ENCODE data around the gene CREB3L2. TPM values are rescaled to one million over a fixed set of nuclear protein-coding genes. Genes with fewer than 3 reads are reported as not detected.
"Not testable (repeated sequence)": the region's sequence is repeated elsewhere in the genome, so short reads cannot be mapped to it uniquely, and the experiment has no call there.

CREB3L2 gene
- total RNA-seq, 1 donor, result 28.6 TPM

DNA sequence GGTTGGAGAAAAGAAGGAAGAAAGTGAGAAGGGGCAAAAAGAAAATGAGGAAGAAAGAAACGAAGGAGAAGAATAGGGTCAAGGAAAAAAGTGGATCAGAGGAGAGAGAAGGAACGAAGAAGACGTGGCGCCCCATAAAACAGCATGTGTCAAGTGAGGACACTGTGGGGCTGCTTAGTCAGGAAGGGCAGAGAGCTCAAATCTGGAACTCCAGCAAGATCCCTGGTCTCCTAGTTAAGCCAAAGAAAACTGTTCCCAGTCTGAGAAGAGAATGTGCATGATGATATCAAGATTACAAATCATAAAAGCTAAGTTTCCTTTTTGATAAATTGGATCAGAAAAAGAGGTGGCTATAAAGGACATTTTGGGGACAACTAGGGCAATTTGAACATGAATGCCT, 33.0 kb downstream of the CREB3L2 start:
- H3K4me2 ChIP-seq (ENCODE audit: insufficient read depth, low read length), result no peak overlapping the region
- H2AFZ ChIP-seq (ENCODE audit: low read length), result no peak overlapping the region
- no peak overlapping the region for H3K4me3 ChIP-seq (ENCODE audit: insufficient read depth, low read length)
- H3K36me3 ChIP-seq (ENCODE audit: insufficient read depth, low read length), result peaks cover 2% of the 10 kb centered on the region
- H3K4me1 ChIP-seq (ENCODE audit: insufficient read depth, low read length), result peaks cover 51% of the 10 kb centered on the region
- H3K27me3 ChIP-seq (ENCODE audit: insufficient read depth, low read length), result no peaks in the 10 kb centered on the region
- no peaks in the 10 kb centered on the region for H4K20me1 ChIP-seq (ENCODE audit: insufficient read depth, low read length)
- no peaks in the 10 kb centered on the region for H3K9me3 ChIP-seq (ENCODE audit: low read depth, low read length)
- H3K27ac ChIP-seq (ENCODE audit: low read depth, low read length), result peak overlapping the region; percentile 90
- H3K79me2 ChIP-seq (ENCODE audit: insufficient read depth, low read length), result peaks cover 89% of the 10 kb centered on the region
- TF ChIP-seq, protein P1, sequence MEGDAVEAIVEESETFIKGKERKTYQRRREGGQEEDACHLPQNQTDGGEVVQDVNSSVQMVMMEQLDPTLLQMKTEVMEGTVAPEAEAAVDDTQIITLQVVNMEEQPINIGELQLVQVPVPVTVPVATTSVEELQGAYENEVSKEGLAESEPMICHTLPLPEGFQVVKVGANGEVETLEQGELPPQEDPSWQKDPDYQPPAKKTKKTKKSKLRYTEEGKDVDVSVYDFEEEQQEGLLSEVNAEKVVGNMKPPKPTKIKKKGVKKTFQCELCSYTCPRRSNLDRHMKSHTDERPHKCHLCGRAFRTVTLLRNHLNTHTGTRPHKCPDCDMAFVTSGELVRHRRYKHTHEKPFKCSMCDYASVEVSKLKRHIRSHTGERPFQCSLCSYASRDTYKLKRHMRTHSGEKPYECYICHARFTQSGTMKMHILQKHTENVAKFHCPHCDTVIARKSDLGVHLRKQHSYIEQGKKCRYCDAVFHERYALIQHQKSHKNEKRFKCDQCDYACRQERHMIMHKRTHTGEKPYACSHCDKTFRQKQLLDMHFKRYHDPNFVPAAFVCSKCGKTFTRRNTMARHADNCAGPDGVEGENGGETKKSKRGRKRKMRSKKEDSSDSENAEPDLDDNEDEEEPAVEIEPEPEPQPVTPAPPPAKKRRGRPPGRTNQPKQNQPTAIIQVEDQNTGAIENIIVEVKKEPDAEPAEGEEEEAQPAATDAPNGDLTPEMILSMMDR (IDR thresholded peaks at IDR 0.05; ENCODE audit: extremely low read depth, low read depth, low read length), result no peak
- DNase-seq (ENCODE audit: insufficient read length, low spot score, missing footprints), result no peak

DNA sequence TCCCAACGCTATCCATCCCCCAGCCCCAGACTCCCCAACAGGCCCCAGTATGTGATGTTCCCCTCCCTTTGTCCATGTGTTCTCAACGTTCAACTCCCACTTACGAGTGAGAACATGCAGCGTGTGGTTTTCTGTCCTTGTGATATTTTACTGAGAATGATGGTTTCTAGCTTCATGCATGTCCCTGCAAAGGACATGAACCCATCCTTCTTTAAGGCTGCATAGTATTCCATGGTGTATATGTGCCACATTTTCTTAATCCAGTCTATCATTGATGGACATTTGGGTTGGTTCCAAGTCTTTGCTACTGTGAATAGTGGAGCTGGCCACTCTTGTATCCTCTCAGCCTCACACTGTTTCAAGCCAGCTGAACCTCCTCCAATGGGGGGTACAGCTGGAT, 33.5 kb downstream of the CREB3L2 start:
- DNase-seq (ENCODE audit: insufficient read length, low spot score, missing footprints); H3K4me2 ChIP-seq (ENCODE audit: insufficient read depth, low read length); H3K9me3 ChIP-seq (ENCODE audit: low read depth, low read length); H3K27me3 ChIP-seq (ENCODE audit: insufficient read depth, low read length); H3K4me3 ChIP-seq (ENCODE audit: insufficient read depth, low read length); H3K36me3 ChIP-seq (ENCODE audit: insufficient read depth, low read length); H2AFZ ChIP-seq (ENCODE audit: low read length); H4K20me1 ChIP-seq (ENCODE audit: insufficient read depth, low read length): not testable (repeated sequence)
- H3K79me2 ChIP-seq (ENCODE audit: insufficient read depth, low read length), result peaks cover 89% of the 10 kb centered on the region
- H3K4me1 ChIP-seq (ENCODE audit: insufficient read depth, low read length), result peaks cover 51% of the 10 kb centered on the region
- peak overlapping the region; percentile 90 for H3K27ac ChIP-seq (ENCODE audit: low read depth, low read length)

DNA sequence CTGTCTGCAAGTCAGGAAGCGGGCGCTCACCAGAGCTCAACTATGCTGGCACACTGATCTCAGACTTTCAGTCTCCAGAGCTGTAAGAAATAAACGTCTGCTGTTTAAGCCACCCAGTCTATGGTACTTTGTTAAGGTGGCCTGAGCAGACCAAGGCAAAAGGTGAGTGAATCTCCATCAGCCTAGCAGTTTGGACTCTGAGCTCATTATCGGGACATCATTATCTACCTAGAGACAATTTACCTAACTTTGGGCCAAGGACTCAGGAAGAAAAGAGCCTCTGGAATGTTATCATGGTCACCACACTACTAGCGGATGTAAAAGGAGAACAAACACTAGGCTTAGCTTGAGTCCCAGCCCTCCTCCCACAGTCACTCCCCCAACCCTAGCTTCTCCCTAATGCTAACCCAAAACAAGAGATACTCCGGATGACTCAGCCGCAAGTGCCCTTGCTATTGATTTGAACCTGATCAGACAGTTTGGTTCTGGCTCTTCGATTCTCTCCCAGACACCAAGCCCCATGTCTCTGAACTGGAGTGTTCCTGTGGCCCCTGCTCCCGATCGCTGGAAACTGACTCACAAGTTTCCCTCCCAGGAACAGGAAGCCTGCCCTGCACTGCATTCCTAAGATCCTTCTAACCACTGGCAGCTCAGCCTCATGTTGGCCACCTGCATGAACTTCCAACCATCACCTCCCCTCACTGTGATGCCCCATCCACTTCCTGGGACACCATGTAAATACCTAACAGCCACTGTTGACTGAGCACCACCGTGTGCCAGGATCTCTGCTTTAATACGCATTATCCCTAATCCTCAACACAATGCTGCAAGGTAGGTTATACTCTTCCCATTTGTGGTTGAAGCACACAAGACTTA, 34.5 kb downstream of the CREB3L2 start:
- no peak overlapping the region for H2AFZ ChIP-seq (ENCODE audit: low read length)
- H3K4me1 ChIP-seq (ENCODE audit: insufficient read depth, low read length), result peaks cover 55% of the 10 kb centered on the region
- peak; percentile 78 for DNase-seq (ENCODE audit: insufficient read length, low spot score, missing footprints)
- H3K4me2 ChIP-seq (ENCODE audit: insufficient read depth, low read length), result peak overlapping the region; percentile 37
- peak overlapping the region; percentile 47 for H3K27ac ChIP-seq (ENCODE audit: low read depth, low read length)
- H3K79me2 ChIP-seq (ENCODE audit: insufficient read depth, low read length), result peaks cover 90% of the 10 kb centered on the region
- TF ChIP-seq, protein P1 (IDR thresholded peaks at IDR 0.05; ENCODE audit: extremely low read depth, low read depth, low read length), result no peak
- no peak overlapping the region for H3K4me3 ChIP-seq (ENCODE audit: insufficient read depth, low read length)
- H3K9me3 ChIP-seq (ENCODE audit: low read depth, low read length), result no peaks in the 10 kb centered on the region
- peaks cover 9% of the 10 kb centered on the region for H3K36me3 ChIP-seq (ENCODE audit: insufficient read depth, low read length)
- H3K27me3 ChIP-seq (ENCODE audit: insufficient read depth, low read length), result no peaks in the 10 kb centered on the region
- no peaks in the 10 kb centered on the region for H4K20me1 ChIP-seq (ENCODE audit: insufficient read depth, low read length)

DNA sequence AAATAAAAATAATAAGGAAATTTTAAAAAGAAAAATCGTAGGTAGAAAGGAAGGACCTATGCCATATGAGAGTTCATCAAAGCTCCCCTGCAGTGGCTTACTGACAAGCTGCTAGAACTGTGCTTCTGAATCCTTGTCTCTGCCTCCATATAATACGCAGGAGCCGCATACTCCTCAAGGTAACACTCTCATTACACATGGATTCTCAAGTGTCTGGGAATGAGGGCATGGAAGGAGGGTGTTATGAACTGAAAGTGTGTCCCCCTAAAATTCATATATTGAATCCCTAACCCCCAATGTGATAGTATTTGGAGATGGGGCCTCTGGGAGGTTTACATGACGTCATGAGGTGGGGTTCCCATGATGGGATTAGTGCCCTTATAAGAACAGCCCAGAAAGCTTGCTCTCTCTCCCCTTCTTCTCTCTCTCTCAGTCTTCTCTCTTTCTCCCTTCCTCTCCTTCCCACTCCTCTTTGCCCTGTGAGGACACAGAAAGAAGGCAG, 35.2 kb downstream of the CREB3L2 start:
- H3K79me2 ChIP-seq (ENCODE audit: insufficient read depth, low read length), result peaks cover 90% of the 10 kb centered on the region
- H4K20me1 ChIP-seq (ENCODE audit: insufficient read depth, low read length), result no peaks in the 10 kb centered on the region
- peak overlapping the region; percentile 47 for H3K27ac ChIP-seq (ENCODE audit: low read depth, low read length)
- H3K4me3 ChIP-seq (ENCODE audit: insufficient read depth, low read length), result no peak overlapping the region
- TF ChIP-seq, protein P1 (IDR thresholded peaks at IDR 0.05; ENCODE audit: extremely low read depth, low read depth, low read length), result no peak
- H3K36me3 ChIP-seq (ENCODE audit: insufficient read depth, low read length), result peaks cover 7% of the 10 kb centered on the region
- H3K4me1 ChIP-seq (ENCODE audit: insufficient read depth, low read length), result peaks cover 57% of the 10 kb centered on the region
- no peak overlapping the region for H2AFZ ChIP-seq (ENCODE audit: low read length)
- H3K4me2 ChIP-seq (ENCODE audit: insufficient read depth, low read length), result no peak overlapping the region
- H3K9me3 ChIP-seq (ENCODE audit: low read depth, low read length), result no peaks in the 10 kb centered on the region
- no peak for DNase-seq (ENCODE audit: insufficient read length, low spot score, missing footprints)
- no peaks in the 10 kb centered on the region for H3K27me3 ChIP-seq (ENCODE audit: insufficient read depth, low read length)
